OCI-LY3 (cell line): ENCODE measurements around the gene NDUFA3.

ENCODE experiments used
- H2AFZ ChIP-seq: fragments of 200-600, 300-600 bp; shearing (Covaris generic); 2 replicates; pipeline ENCODE4 v1.6.0; 2014; ENCODE audit warnings: antibody characterized with exemption, low read depth, low read length
- H3K27ac ChIP-seq: fragments of 200-600, 300-600 bp; sonication (generic); 2 replicates; pipeline ENCODE4 v1.5.1; 2014; ENCODE audit warnings: mild to moderate bottlenecking, low read length, moderate library complexity, mixed read lengths
- H3K27me3 ChIP-seq: fragments of 200-600, 300-600 bp; sonication (generic); 2 replicates; pipeline ENCODE4 v1.6.1; 2014; ENCODE audit warnings: low read depth, low read length, mixed read lengths
- H3K36me3 ChIP-seq: fragments of 200-600, 300-600 bp; sonication (generic); replicated peaks from 2 replicates; pipeline ENCODE3; 2014; ENCODE audit warnings: low read depth, low read length, mixed read lengths
- H3K4me1 ChIP-seq: fragments of 300-600, 200-600 bp; sonication (generic); 2 replicates; pipeline ENCODE4 v1.6.1; 2014; ENCODE audit warnings: low read length, mixed read lengths
- H3K4me2 ChIP-seq: fragments of 200-600, 300-600 bp; sonication (generic); 2 replicates; pipeline ENCODE4 v1.6.1; 2014; ENCODE audit warnings: low read length, mixed read lengths
- H3K4me3 ChIP-seq: fragments of 300-600, 200-600 bp; sonication (generic); 2 replicates; pipeline ENCODE4 v1.5.1; 2014; ENCODE audit warnings: antibody characterized with exemption, mild to moderate bottlenecking, low read length, moderate library complexity
- H3K79me2 ChIP-seq: fragments of 300-600, 200-600 bp; shearing (Covaris generic); 2 replicates; pipeline ENCODE4 v1.6.1; 2014; ENCODE audit warnings: mild to moderate bottlenecking, low read length, mixed read lengths
- H3K9ac ChIP-seq: fragments of 300-600, 200-600 bp; shearing (Covaris generic); 2 replicates; pipeline ENCODE4 v1.6.0; 2014; ENCODE audit warnings: mild to moderate bottlenecking, low read length, moderate library complexity
- H3K9me3 ChIP-seq: fragments of 200-600, 300-600 bp; shearing (Covaris generic); 2 replicates; pipeline ENCODE4 v1.6.1; 2014; ENCODE audit warnings: low read length, mixed read lengths; ENCODE audit not compliant: insufficient read depth
- H4K20me1 ChIP-seq: fragments of 200-600, 300-600 bp; sonication (generic); 2 replicates; pipeline ENCODE4 v1.6.1; 2016; ENCODE audit warnings: low read length, mixed read lengths; ENCODE audit not compliant: insufficient read depth
- CTCF ChIP-seq: fragments of 200-600, 300-600 bp; sonication (generic); IDR thresholded peaks from 2 replicates; pipeline ENCODE4 v1.5.1; 2014; ENCODE audit warnings: antibody characterized with exemption, low read length, low read depth
- EZH2phosphoT487 ChIP-seq: fragments of 200-600 bp; shearing (Covaris generic); IDR thresholded peaks from 2 replicates; pipeline ENCODE4 v1.6.1; 2018; ENCODE audit warnings: antibody characterized with exemption, mixed run types, low read depth

The NDUFA3 gene

GRCh38 chr19:54156490-54156889 is 53.8 kb downstream of the NDUFA3 start:
- TF ChIP-seq EZH2phosphoT487 (no peak), CTCF (no peak)
- Histone ChIP-seq H4K20me1 (no peaks in the 10 kb centered on the region), H3K4me3 (no peak overlapping the region), H3K4me2 (no peak overlapping the region), H2AFZ (no peak overlapping the region), H3K27ac (no peak overlapping the region), H3K4me1 (peaks cover 18% of the 10 kb centered on the region), H3K9ac (no peak overlapping the region), H3K9me3 (no peaks in the 10 kb centered on the region), H3K79me2 (peaks cover 18% of the 10 kb centered on the region), H3K36me3 (peaks cover 55% of the 10 kb centered on the region), H3K27me3 (no peaks in the 10 kb centered on the region)

- no peaks in the 10 kb centered on the region for H4K20me1 ChIP-seq
- H3K36me3 ChIP-seq = peaks cover 50% of the 10 kb centered on the region
- H3K9ac ChIP-seq = no peak overlapping the region
- no peak overlapping the region for H2AFZ ChIP-seq
- H3K27ac ChIP-seq = no peak overlapping the region
- H3K4me3 ChIP-seq = no peak overlapping the region
- H3K9me3 ChIP-seq = no peaks in the 10 kb centered on the region
- peaks cover 18% of the 10 kb centered on the region for H3K4me1 ChIP-seq
- no peaks in the 10 kb centered on the region for H3K27me3 ChIP-seq
- TF ChIP-seq CTCF (no peak), EZH2phosphoT487 (no peak)
- no peak overlapping the region for H3K4me2 ChIP-seq
- peaks cover 18% of the 10 kb centered on the region for H3K79me2 ChIP-seq
These were observed 54.3 kb downstream of the NDUFA3 start for GRCh38 chr19:54156953-54157352.
